HCT116 (cell line): ENCODE data around the gene SEL1L3.

ENCODE experiments used
- EZH2 ChIP-seq: fragments of 200-600 bp; sonication (generic); IDR thresholded peaks from 2 replicates; pipeline ENCODE4 v1.6.1; 2017; ENCODE audit warnings: antibody characterized with exemption, mixed run types
- POLR2AphosphoS5 ChIP-seq: IDR thresholded peaks from 2 replicates; pipeline ENCODE4 v1.6.1; 2011; ENCODE audit warnings: mild to moderate bottlenecking, low read depth, low read length, moderate library complexity
- TF ChIP-seq, protein P1 (sequence below), 3 experiments: fragments of 200-600 bp in 1 of 3; sonication (generic) in 1 of 3; IDR thresholded peaks in 2 of 3; conservative IDR thresholded peaks in 1 of 3; 2 replicates each; pipeline ENCODE4 v1.5.1; 2012 to 2017; ENCODE audit warnings: low read depth in 2 of 3, low read length in 2 of 3, antibody characterized with exemption in 1 of 3, borderline replicate concordance in 1 of 3, control low read depth in 1 of 3, mild to moderate bottlenecking in 1 of 3, mixed read lengths in 1 of 3, mixed run types in 1 of 3, moderate library complexity in 1 of 3; ENCODE audit not compliant: insufficient read depth in 1 of 3

DNA sequence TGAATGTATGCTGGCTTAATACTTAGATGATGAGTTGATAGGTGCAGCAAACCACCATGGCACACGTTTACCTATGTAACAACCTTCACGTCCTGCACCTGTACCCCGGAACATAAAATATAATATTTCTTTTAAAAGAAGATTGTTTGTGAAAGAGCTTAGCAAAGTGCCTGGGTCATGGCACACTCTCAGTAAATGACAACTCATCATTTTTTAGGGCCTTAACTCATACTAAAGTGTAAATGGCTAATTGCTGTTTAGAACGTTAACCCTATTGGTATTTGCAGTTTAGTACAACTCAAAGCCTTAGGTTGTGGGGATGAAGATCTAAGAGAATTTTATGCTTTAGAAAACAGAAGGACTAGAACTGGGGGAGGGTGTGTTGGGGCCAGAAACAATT, 67.7 kb downstream of the SEL1L3 start:
- TF ChIP-seq EZH2 (no peak), POLR2AphosphoS5 (no peak)
- TF ChIP-seq, protein P1, sequence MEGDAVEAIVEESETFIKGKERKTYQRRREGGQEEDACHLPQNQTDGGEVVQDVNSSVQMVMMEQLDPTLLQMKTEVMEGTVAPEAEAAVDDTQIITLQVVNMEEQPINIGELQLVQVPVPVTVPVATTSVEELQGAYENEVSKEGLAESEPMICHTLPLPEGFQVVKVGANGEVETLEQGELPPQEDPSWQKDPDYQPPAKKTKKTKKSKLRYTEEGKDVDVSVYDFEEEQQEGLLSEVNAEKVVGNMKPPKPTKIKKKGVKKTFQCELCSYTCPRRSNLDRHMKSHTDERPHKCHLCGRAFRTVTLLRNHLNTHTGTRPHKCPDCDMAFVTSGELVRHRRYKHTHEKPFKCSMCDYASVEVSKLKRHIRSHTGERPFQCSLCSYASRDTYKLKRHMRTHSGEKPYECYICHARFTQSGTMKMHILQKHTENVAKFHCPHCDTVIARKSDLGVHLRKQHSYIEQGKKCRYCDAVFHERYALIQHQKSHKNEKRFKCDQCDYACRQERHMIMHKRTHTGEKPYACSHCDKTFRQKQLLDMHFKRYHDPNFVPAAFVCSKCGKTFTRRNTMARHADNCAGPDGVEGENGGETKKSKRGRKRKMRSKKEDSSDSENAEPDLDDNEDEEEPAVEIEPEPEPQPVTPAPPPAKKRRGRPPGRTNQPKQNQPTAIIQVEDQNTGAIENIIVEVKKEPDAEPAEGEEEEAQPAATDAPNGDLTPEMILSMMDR (IDR thresholded peaks at IDR 0.05 in 2 of 3, conservative IDR thresholded peaks at IDR 0.05 in 1 of 3; ENCODE audit: borderline replicate concordance in 1 of 3, insufficient read depth in 1 of 3, low read depth in 2 of 3, low read length in 2 of 3): no peak
